HEK293T (cell line): ENCODE measurements around the gene KIF18A.

ENCODE experiments used
- HDGF ChIP-seq: fragments of 450-650 bp; IDR thresholded peaks from 2 replicates; pipeline ENCODE4 v1.6.1; 2017; ENCODE audit warnings: antibody characterized with exemption, borderline replicate concordance
- SUZ12 ChIP-seq: fragments of 450-650 bp; IDR thresholded peaks from 2 replicates; pipeline ENCODE4 v1.6.1; 2016; ENCODE audit warnings: mild to moderate bottlenecking
- TARDBP ChIP-seq: fragments of 450-650 bp; IDR thresholded peaks from 2 replicates; pipeline ENCODE4 v1.6.1; 2016
- ZNF384 ChIP-seq: fragments of 450-650 bp; IDR thresholded peaks from 2 replicates; pipeline ENCODE4 v1.6.1; 2016

DNA sequence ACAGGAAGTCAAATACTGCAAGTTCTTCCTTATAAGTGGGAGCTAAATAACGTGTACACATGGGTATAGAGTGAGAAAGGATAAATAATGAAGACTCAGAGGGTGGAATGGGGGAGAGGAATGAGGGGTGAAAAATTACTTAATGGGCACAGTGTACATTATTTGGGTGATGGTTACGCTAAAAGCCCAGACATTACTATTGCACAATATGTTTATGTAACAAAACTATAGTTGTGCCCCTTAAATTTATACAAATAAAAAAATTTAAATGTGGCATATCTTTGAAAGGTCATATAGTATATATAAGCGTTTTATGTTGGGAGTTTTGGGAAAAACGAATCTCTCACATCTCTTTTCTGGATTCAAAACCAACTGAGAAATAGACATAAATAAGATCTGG is 96.1 kb downstream of the KIF18A start:
- TF ChIP-seq SUZ12 (no peak), HDGF (no peak), ZNF384 (no peak), TARDBP (no peak)
